GM13976 (cell line): Measurements from ENCODE around the gene KLC4.

Experiments
- DNase-seq: peaks from one replicate; pipeline ENCODE4 v3.0.0; 2012; ENCODE audit warnings: low spot score
- CTCF ChIP-seq: IDR thresholded peaks from 2 replicates; pipeline ENCODE4 v1.5.1; 2012; ENCODE audit warnings: borderline replicate concordance, mild to moderate bottlenecking; ENCODE audit not compliant: insufficient read depth; ENCODE audit errors: extremely low read depth, missing control alignments, control extremely low read depth
- in situ Hi-C: fragments of 300-500 bp; cut with MboI; formaldehyde crosslinking; loops from one replicate; pipeline ENCODE4 v1.12.0; 2022; ENCODE audit warnings: low sequenced_read_pairs, mixed read lengths, inconsistent platforms; ENCODE audit not compliant: unreplicated experiment

Gene KLC4

GRCh38 chr6:43043310-43043709 is 16.1 kb upstream of the KLC4 start:
- DNase-seq = no peak
- in situ Hi-C loops = no loop called here
- no peak for TF ChIP-seq CTCF

- in situ Hi-C loops = no loop called here
- no peak for TF ChIP-seq CTCF
- no peak for DNase-seq
Observed at GRCh38 chr6:43045371-43045930, 14.0 kb upstream of the KLC4 start.

GRCh38 chr6:43047998-43048397 is 11.4 kb upstream of the KLC4 start:
- TF ChIP-seq CTCF = no peak
- DNase-seq = no peak
- in situ Hi-C loops = no loop called here

- in situ Hi-C loops = no loop called here
- DNase-seq = no peak
- TF ChIP-seq CTCF = no peak
Observed at GRCh38 chr6:43050981-43051380, 8.4 kb upstream of the KLC4 start.

- TF ChIP-seq CTCF = no peak
- DNase-seq = no peak
- in situ Hi-C loops = no loop called here
Observed at GRCh38 chr6:43052225-43052841, 7.1 kb upstream of the KLC4 start.

GRCh38 chr6:43052842-43053544 is 6.4 kb upstream of the KLC4 start:
- in situ Hi-C loops = no loop called here
- peak; percentile 64 for DNase-seq
- TF ChIP-seq CTCF = no peak
